WTC11 (cell line): ENCODE measurements around the gene DACT3.

Experiments used
- ATF2 ChIP-seq: sonication (generic); formaldehyde crosslinking; IDR thresholded peaks from 2 replicates; pipeline ENCODE4 v1.8.1; 2022; ENCODE audit warnings: low read depth, missing genetic modification reagents, borderline replicate concordance
- ATF3 ChIP-seq: sonication (generic); formaldehyde crosslinking; conservative IDR thresholded peaks from 2 replicates; pipeline ENCODE4 v1.8.1; 2022; ENCODE audit warnings: mild to moderate bottlenecking, missing genetic modification reagents
- CREB1 ChIP-seq: sonication (generic); formaldehyde crosslinking; IDR thresholded peaks from 2 replicates; pipeline ENCODE4 v1.8.0; 2023; ENCODE audit warnings: mild to moderate bottlenecking, missing genetic modification reagents
- CTCF ChIP-seq: fragments of 200-600 bp; IDR thresholded peaks from 2 replicates; pipeline ENCODE4 v1.8.0; 2022; ENCODE audit warnings: antibody characterized with exemption
- GABPB1 ChIP-seq: sonication (generic); formaldehyde crosslinking; IDR thresholded peaks from 2 replicates; pipeline ENCODE4 v1.8.1; 2023; ENCODE audit warnings: mild to moderate bottlenecking, missing genetic modification reagents
- KAT7 ChIP-seq: sonication (generic); formaldehyde crosslinking; IDR thresholded peaks from 2 replicates; pipeline ENCODE4 v1.8.1; 2023; ENCODE audit warnings: missing genetic modification reagents, mild to moderate bottlenecking, borderline replicate concordance
- SP1 ChIP-seq: sonication (generic); formaldehyde crosslinking; conservative IDR thresholded peaks from 2 replicates; pipeline ENCODE4 v1.8.1; 2022; ENCODE audit warnings: missing genetic modification reagents
- TCF7 ChIP-seq: sonication (generic); formaldehyde crosslinking; IDR thresholded peaks from 2 replicates; pipeline ENCODE4 v1.8.0; 2022; ENCODE audit warnings: mild to moderate bottlenecking, low read depth, missing genetic modification reagents, moderate library complexity
- TEAD1 ChIP-seq: sonication (generic); formaldehyde crosslinking; IDR thresholded peaks from 2 replicates; pipeline ENCODE4 v1.8.0; 2022; ENCODE audit warnings: mild to moderate bottlenecking, missing genetic modification reagents
- TP53 ChIP-seq: sonication (generic); formaldehyde crosslinking; IDR thresholded peaks from 2 replicates; pipeline ENCODE4 v1.8.1; 2023; ENCODE audit warnings: mild to moderate bottlenecking, missing genetic modification reagents
- USF2 ChIP-seq: sonication (generic); formaldehyde crosslinking; IDR thresholded peaks from 2 replicates; pipeline ENCODE4 v1.8.1; 2023; ENCODE audit warnings: mild to moderate bottlenecking, missing genetic modification reagents, moderate library complexity
- ZNF232 ChIP-seq: sonication (generic); formaldehyde crosslinking; IDR thresholded peaks from 2 replicates; pipeline ENCODE4 v1.8.0; 2022; ENCODE audit warnings: mild to moderate bottlenecking, missing genetic modification reagents
- ZNF671 ChIP-seq: fragments of 250-450 bp; sonication (Bioruptor Pico); IDR thresholded peaks from 2 replicates; pipeline ENCODE4 v1.8.0; 2021; ENCODE audit warnings: mild to moderate bottlenecking

GRCh38 chr19:46646402-46646801, 14.6 kb downstream of the DACT3 start:
- TF ChIP-seq TP53 (CRISPR knock-in tag) (no peak), CTCF (no peak), ZNF232 (CRISPR knock-in tag) (no peak), TCF7 (CRISPR knock-in tag) (no peak), SP1 (CRISPR knock-in tag) (no peak), TEAD1 (CRISPR knock-in tag) (no peak), GABPB1 (CRISPR knock-in tag) (no peak), ATF2 (no peak), ATF3 (no peak), USF2 (no peak), KAT7 (CRISPR knock-in tag) (no peak), CREB1 (no peak), ZNF671 (CRISPR knock-in tag) (no peak)
